Spinal cord (tissue), 10 donors: Measurements from ENCODE around the gene RHOH. TPM values are rescaled to one million over a fixed set of nuclear protein-coding genes. Genes with fewer than 3 reads are reported as not detected.

Experiments used
- DNase-seq, 6 donors: peaks; one replicate each; pipeline versions ENCODE4 v3.0.0 to v3.0.0-alpha.2; 2013 to 2015; ENCODE audit warnings: low spot score in 6 of 6, low read depth in 4 of 6
- H3K27ac ChIP-seq: one replicate; pipeline ENCODE4 v1.5.1; 2013; ENCODE audit warnings: low read depth, low read length, control low read depth
- H3K27me3 ChIP-seq: one replicate; pipeline ENCODE4 v1.6.1; 2013; ENCODE audit warnings: low read length; ENCODE audit not compliant: control insufficient read depth, insufficient read depth
- H3K36me3 ChIP-seq: one replicate; pipeline ENCODE4 v1.6.1; 2013; ENCODE audit warnings: low read length; ENCODE audit not compliant: control insufficient read depth, insufficient read depth
- H3K4me1 ChIP-seq: one replicate; pipeline ENCODE4 v1.6.1; 2013; ENCODE audit warnings: low read length; ENCODE audit not compliant: control insufficient read depth, insufficient read depth
- H3K4me3 ChIP-seq: one replicate; pipeline ENCODE4 v1.5.1; 2013; ENCODE audit warnings: low read depth, low read length, control low read depth
- H3K9me3 ChIP-seq: one replicate; pipeline ENCODE4 v1.6.1; 2013; ENCODE audit warnings: low read length; ENCODE audit not compliant: control insufficient read depth, insufficient read depth
- WGBS: methylation state at CpG from one replicate; pipeline ENCODE4 v1.1.5; 2013; ENCODE audit warnings: missing lambda C conversion rate; ENCODE audit not compliant: insufficient coverage; 5-methylcytosine and 5-hydroxymethylcytosine counted together
- polyA plus RNA-seq, 2 donors: library from polyadenylated mRNA; unstranded; fragments of 120-200 nt; gene quantifications; one replicate each; pipeline ENCODE4 v1.2.1, GENCODE V29; 2013; ENCODE audit not compliant: insufficient read length in 2 of 2
- total RNA-seq, 2 donors: library from RNA; depleted of rRNA in 1 of 2; stranded (reverse); fragments of 120-200 nt in 1 of 2; fragments of >200 nt in 1 of 2; gene quantifications; one replicate each; pipeline versions ENCODE4 v1.2.3 to v1.2.4, GENCODE V29; 2013 to 2014
- donor health status: healthy.

Gene RHOH
- total and polyA plus RNA-seq, 4 donors = 1.1 to 3.1 (median 1.5) TPM

DNA sequence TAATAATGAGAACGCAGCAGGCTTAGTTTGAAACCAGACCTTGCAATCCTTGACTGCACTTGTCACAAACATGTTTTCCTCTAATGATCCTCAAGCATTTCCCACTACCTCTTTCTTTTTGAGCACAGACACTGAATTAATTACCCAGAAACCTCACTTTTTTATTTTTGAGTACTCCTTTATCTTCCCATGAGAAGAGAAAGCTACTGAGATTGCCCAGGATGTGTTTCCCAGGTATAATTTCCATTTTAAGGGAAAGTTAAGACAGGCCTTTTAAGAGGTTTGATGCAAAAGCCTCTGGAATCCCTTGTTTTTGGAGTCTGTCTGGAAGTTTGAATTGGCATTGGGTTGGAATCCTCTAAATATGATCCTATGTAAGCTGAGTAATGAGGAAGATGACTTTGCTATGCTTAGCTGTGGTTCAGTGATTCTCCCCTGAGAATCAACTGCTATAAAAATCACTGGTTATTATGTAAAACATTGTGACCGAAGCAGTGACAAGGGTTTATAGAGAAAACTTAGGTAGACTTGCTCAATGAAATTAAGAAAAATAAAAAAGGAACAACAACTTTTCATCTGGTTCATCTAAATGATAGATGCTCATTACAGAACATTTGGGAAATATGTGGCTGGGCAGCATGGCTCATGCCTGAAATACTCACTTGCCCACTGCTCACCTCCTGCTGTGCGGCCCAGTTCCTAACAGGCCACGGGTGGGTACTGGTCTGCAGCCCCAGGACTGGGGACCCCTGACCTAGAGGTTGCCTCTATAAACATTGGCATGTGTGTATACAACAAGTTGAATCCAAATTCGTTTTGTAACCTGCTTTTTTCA is 10.8 kb upstream of the RHOH start:
- Histone ChIP-seq H3K36me3 (no peaks in the 10 kb centered on the region), H3K4me1 (no peaks in the 10 kb centered on the region), H3K27me3 (no peaks in the 10 kb centered on the region), H3K4me3 (no peak overlapping the region), H3K27ac (no peak overlapping the region), H3K9me3 (no peaks in the 10 kb centered on the region)
- DNase-seq = peak in 1 of 6 donors; percentile 28
- 57% methylated on average over 2 of the region's 5 CpGs for WGBS

DNA sequence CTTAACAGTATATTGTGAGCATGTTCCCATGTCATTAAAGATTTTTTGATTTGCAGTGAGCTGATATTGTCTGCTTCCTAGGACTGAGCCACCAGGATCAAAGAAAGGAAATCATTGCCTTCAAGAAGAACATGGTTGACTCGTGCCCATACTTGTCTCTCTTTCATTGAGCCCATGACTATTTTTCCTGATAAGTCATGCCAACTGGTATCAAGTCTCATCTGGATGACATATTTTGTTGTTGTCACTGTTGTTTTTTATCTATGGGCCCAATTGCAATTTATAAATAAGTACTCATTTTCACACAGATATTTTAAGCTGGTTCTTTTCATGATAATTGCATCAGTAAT is 10.2 kb upstream of the RHOH start:
- Histone ChIP-seq H3K36me3 (no peaks in the 10 kb centered on the region), H3K4me1 (no peaks in the 10 kb centered on the region), H3K27me3 (no peaks in the 10 kb centered on the region), H3K4me3 (no peak overlapping the region), H3K9me3 (no peaks in the 10 kb centered on the region), H3K27ac (no peak overlapping the region)
- no peak for DNase-seq
- no CpG with 5 or more reads among the region's 1 CpG for WGBS

DNA sequence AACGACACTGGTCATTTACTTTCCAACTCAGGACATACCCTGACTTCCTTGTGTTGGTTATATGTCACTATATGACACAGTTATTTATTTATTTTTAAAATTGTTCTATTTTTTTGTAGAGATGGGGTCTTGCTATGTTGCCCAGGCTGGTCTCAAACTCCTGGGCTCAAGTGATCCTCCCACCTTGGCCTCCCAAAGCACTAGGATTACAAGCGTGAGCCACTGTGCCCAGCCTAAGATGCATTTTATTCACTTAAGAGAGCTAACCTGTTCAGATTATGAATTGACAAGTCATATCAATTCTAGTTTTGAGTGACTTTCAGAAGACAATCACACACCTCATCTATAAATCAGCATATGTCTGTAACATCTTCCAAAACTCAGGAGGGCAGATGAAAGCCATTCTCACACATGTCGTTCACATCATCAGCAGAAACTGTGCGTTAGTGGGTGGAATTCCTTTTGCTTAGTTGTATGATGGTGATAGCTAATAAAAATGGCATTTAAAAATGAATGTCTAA is 9.4 kb upstream of the RHOH start:
- H3K9me3 ChIP-seq = no peaks in the 10 kb centered on the region
- H3K4me1 ChIP-seq = peaks cover under 1% of the 10 kb centered on the region
- H3K27me3 ChIP-seq = no peaks in the 10 kb centered on the region
- H3K36me3 ChIP-seq = no peaks in the 10 kb centered on the region
- WGBS = 100% methylated on average over 1 of the region's 4 CpGs
- H3K27ac ChIP-seq = no peak overlapping the region
- no peak for DNase-seq
- H3K4me3 ChIP-seq = no peak overlapping the region

DNA sequence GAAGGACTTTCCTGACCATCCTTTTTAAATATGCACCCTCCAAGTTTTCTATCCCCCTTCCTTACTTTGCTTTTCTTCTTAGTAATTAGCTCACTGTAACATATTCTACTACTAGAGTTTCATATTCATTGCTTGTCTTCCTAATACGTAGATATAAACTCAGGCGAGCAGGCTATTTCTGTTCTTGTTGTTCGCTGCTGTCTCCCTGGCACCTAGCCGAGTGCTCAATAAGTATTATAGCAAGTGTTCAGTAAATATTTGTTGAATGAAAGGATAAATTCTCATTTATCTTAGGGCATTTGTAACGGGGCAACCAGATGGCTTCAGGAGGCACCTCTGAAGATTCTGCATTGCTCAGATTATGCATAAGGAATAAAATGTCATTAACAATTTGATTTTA is 6.8 kb upstream of the RHOH start:
- Histone ChIP-seq H3K36me3 (no peaks in the 10 kb centered on the region), H3K27me3 (no peaks in the 10 kb centered on the region), H3K27ac (no peak overlapping the region), H3K9me3 (no peaks in the 10 kb centered on the region), H3K4me1 (peaks cover 3% of the 10 kb centered on the region), H3K4me3 (no peak overlapping the region)
- no CpG with 5 or more reads among the region's 5 CpGs for WGBS
- DNase-seq = no peak

DNA sequence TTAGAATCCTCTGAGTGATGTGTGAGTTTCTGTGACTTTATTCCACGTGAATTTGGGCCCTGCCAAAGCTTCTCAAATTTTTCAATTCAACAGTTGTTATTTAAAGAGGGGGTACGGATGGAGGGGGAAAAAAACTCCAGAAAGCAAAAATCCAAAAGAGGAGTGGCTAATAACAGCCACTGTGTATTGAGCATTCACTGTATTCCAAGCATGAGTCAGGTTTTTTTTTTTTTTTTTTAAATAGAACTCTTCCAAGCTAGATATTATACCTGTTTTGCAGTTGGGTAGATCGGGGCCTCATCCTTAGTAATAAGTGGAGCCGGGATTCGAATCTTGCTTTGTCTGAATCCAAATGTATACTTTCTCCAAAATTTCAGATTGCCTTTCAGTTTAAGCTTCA is 6.4 kb upstream of the RHOH start:
- no CpG with 5 or more reads among the region's 5 CpGs for WGBS
- no peak overlapping the region for H3K4me3 ChIP-seq
- H3K27ac ChIP-seq = no peak overlapping the region
- no peaks in the 10 kb centered on the region for H3K36me3 ChIP-seq
- DNase-seq = no peak
- peaks cover 3% of the 10 kb centered on the region for H3K4me1 ChIP-seq
- H3K27me3 ChIP-seq = no peaks in the 10 kb centered on the region
- H3K9me3 ChIP-seq = no peaks in the 10 kb centered on the region

DNA sequence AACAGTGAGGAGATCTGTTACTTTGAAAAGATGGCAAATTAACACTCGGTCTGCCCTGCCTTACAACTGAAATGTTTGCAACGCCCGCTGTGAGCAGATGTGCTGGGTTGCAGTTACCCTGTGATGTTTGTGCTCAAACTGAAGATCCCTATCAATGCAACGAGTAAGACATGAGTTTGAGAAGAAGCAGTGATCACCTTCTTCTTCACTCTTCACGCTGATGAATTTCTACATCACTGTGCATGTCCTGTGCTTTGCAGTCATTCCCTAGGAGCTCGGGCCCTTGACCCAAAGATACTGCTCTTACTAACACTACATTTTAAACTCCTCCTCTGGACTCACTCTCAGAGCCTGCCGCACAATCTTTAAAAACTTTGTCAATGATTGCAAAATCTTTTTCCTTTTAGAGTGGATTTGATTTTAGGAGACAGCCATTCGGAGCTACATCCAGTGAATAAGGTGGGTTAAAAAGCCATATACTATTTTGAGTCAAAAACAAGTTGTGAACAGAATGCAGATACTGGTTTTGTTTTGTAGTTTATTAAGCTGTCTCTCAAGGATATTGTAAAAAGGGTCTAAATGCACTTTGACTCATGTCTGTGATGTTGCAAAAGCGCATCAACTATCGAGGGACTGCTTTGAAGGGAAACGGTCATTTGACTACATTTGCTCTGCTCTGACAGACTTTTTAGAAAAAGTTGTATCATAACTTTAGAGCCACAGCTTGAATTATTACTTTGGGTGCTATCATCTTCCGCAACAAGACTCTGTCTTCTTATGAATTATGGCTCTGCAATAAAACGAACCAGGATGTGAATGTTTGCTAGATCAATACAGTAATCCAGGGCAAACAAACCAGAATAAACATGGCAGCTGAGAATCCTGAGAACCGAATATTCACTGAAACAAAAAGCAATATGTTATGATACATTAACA is 5.7 kb upstream of the RHOH start:
- Histone ChIP-seq H3K4me3 (no peak overlapping the region), H3K36me3 (no peaks in the 10 kb centered on the region), H3K9me3 (no peaks in the 10 kb centered on the region), H3K4me1 (peaks cover 3% of the 10 kb centered on the region), H3K27me3 (no peaks in the 10 kb centered on the region), H3K27ac (no peak overlapping the region)
- 57% methylated on average over 9 of the region's 14 CpGs for WGBS
- DNase-seq = peak in 1 of 6 donors; percentile 49

DNA sequence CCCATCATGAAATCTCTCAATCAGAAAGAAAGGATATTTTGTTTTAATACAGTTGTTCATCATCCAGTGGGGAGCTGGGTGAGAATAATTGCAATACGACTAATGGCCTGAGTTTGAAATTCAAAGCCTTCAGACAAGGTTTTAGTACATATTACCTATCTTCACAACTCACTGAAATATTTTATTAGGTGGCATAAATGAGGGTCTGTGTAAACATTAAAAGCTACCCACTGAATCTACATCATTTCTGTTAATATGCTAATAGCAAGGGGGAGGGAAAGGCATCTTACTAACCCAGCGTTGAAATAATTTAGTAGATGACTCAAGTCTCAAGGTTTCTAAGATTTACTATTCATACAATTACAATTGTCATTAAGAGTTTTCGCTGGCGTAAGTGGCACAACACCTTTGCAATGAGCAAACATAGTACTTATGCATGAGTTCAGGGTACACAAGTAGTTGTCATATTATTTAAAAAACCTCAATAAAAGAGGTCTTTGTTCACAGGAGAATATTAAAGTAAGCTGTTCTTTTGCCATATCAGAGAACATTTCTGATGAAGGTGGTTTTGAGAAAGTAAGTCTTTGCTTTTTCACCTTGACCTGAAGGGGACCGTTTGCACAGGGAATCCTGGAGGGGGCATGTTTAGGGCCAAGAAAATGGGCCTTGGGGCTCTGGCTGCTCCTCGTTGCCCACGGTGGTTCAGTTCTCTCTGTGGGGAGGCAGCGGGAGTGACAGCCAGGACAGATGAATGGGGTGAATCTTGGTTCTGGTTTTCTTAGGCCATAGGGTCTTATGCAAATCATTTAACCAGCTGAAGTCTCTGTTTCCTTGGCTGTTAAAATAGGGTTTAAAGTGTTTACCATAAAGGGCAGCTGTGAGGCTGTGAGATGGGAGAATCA is 4.5 kb upstream of the RHOH start:
- no peaks in the 10 kb centered on the region for H3K36me3 ChIP-seq
- 49% methylated on average over 4 of the region's 8 CpGs for WGBS
- peak in 1 of 6 donors; percentile 72 for DNase-seq
- no peak overlapping the region for H3K4me3 ChIP-seq
- H3K9me3 ChIP-seq = no peaks in the 10 kb centered on the region
- H3K27ac ChIP-seq = no peak overlapping the region
- no peaks in the 10 kb centered on the region for H3K27me3 ChIP-seq
- peaks cover 3% of the 10 kb centered on the region for H3K4me1 ChIP-seq

DNA sequence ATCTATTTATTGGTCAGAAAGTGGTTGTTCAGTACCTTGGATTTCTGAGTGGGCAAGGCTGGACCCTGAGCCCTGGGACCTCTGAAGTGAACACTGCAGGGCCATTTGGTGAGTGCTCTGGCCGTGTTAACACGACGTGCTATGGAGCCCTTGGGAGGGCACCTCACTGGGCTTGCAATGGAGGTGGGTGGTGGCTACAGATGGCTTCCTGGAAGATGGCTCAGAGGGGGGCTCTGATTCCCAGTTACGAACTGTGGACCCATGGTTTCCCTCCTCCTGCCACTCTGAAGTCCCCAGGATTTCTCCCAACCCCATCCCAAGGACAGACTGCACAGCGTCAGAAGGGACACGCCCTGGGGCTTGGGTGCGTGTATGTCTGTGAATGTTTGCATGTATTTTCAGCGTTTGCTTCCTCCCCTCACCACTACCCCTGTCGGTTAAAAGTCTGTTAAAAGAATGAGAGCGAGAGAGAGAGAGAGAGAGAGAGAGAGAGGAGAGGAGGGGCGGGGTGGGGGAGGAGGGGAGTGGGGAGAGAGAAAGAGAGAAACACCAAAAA is 3.7 kb upstream of the RHOH start:
- H3K9me3 ChIP-seq = no peaks in the 10 kb centered on the region
- WGBS = 41% methylated on average over 3 of the region's 11 CpGs

DNA sequence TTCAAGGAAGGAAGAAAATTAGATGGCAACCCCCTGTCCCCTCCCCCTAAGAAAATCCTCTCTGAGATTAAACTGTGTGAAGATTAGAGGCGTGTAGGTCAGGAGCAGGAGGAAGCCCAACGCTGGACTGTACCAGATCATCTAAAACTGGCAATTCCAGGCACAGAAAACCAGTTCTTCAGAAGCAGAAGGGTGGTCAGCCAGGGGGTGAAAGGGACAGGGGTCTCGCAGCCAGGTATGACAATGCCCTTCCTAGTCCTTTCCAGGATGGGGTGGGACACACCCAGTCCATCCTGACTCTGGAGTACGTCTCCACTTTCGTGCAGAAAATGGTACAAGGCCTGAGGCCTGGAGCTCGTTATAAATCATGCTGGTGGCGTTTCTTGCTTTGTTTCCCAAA is 3.3 kb upstream of the RHOH start:
- H3K9me3 ChIP-seq = no peaks in the 10 kb centered on the region
- 92% methylated on average over 5 of the region's 7 CpGs for WGBS
- H3K4me1 ChIP-seq = peaks cover 3% of the 10 kb centered on the region

More for the DNA sequence above, 3.7 kb upstream of the RHOH start:
- no peak overlapping the region for H3K27ac ChIP-seq
- H3K4me1 ChIP-seq = peaks cover 3% of the 10 kb centered on the region
- H3K4me3 ChIP-seq = no peak overlapping the region
- H3K27me3 ChIP-seq = no peaks in the 10 kb centered on the region
- no peaks in the 10 kb centered on the region for H3K36me3 ChIP-seq
- no peak for DNase-seq

More for the DNA sequence above, 3.3 kb upstream of the RHOH start:
- no peaks in the 10 kb centered on the region for H3K27me3 ChIP-seq
- no peak overlapping the region for H3K4me3 ChIP-seq
- H3K36me3 ChIP-seq = no peaks in the 10 kb centered on the region
- H3K27ac ChIP-seq = no peak overlapping the region
- DNase-seq = no peak
